Panc1 (cell line): ENCODE measurements around the gene ZNF808.

Experiments
- POLR2AphosphoS5 ChIP-seq: IDR thresholded peaks from 2 replicates; pipeline ENCODE4 v1.6.1; 2012; ENCODE audit warnings: mild to moderate bottlenecking, low read depth, low read length, moderate library complexity
- TF ChIP-seq, protein P1 (sequence below): fragments of 450-650 bp; IDR thresholded peaks from 2 replicates; pipeline ENCODE4 v1.5.1; 2017; ENCODE audit warnings: mild to moderate bottlenecking
- TF ChIP-seq, protein P2 (sequence below), 2 experiments: IDR thresholded peaks; 2 replicates each; pipeline ENCODE4 v1.6.1; 2011 to 2012; ENCODE audit warnings: low read depth in 2 of 2, control low read depth in 1 of 2, low read length in 1 of 2, mild to moderate bottlenecking in 1 of 2, moderate library complexity in 1 of 2; ENCODE audit not compliant: insufficient read depth in 1 of 2

DNA sequence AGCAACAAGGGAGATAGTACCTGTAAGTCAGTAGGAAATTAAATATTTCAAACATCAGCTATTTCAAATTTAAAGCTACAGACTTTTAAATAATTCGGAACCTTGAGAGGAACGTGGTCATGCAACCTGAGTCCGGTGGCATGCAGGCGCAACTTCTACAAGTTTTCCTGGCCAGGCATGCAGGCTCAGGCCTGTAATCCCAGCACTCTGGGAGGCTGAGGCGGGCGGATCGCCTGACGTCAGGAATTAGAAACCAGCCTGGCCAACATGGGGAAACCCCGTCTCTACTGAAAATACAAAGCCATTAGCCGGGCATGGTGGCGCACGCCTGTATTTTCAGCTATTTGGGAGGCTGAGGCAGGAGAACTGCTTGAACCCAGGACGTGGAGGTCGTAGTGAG is 40.5 kb downstream of the ZNF808 start:
- TF ChIP-seq, protein P1, sequence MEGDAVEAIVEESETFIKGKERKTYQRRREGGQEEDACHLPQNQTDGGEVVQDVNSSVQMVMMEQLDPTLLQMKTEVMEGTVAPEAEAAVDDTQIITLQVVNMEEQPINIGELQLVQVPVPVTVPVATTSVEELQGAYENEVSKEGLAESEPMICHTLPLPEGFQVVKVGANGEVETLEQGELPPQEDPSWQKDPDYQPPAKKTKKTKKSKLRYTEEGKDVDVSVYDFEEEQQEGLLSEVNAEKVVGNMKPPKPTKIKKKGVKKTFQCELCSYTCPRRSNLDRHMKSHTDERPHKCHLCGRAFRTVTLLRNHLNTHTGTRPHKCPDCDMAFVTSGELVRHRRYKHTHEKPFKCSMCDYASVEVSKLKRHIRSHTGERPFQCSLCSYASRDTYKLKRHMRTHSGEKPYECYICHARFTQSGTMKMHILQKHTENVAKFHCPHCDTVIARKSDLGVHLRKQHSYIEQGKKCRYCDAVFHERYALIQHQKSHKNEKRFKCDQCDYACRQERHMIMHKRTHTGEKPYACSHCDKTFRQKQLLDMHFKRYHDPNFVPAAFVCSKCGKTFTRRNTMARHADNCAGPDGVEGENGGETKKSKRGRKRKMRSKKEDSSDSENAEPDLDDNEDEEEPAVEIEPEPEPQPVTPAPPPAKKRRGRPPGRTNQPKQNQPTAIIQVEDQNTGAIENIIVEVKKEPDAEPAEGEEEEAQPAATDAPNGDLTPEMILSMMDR, result no peak
- TF ChIP-seq, protein P2, sequence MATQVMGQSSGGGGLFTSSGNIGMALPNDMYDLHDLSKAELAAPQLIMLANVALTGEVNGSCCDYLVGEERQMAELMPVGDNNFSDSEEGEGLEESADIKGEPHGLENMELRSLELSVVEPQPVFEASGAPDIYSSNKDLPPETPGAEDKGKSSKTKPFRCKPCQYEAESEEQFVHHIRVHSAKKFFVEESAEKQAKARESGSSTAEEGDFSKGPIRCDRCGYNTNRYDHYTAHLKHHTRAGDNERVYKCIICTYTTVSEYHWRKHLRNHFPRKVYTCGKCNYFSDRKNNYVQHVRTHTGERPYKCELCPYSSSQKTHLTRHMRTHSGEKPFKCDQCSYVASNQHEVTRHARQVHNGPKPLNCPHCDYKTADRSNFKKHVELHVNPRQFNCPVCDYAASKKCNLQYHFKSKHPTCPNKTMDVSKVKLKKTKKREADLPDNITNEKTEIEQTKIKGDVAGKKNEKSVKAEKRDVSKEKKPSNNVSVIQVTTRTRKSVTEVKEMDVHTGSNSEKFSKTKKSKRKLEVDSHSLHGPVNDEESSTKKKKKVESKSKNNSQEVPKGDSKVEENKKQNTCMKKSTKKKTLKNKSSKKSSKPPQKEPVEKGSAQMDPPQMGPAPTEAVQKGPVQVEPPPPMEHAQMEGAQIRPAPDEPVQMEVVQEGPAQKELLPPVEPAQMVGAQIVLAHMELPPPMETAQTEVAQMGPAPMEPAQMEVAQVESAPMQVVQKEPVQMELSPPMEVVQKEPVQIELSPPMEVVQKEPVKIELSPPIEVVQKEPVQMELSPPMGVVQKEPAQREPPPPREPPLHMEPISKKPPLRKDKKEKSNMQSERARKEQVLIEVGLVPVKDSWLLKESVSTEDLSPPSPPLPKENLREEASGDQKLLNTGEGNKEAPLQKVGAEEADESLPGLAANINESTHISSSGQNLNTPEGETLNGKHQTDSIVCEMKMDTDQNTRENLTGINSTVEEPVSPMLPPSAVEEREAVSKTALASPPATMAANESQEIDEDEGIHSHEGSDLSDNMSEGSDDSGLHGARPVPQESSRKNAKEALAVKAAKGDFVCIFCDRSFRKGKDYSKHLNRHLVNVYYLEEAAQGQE (IDR thresholded peaks at IDR 0.05; ENCODE audit: insufficient read depth in 1 of 2, low read depth in 2 of 2, low read length in 1 of 2), result no peak
- no peak for TF ChIP-seq POLR2AphosphoS5
